IMR-90 (cell line): Measurements from ENCODE around the gene TNK1. TPM values are rescaled to one million over a fixed set of nuclear protein-coding genes. Genes with fewer than 3 reads are reported as not detected.

Experiments
- ATAC-seq: fragments of 200-7000 bp; cut with Tn5 transposase; 2 replicates; pipeline ENCODE4 v1.9.1; 2020; ENCODE audit warnings: low read depth, mild to moderate bottlenecking, moderate library complexity
- BruUV-seq: library from RNA; stranded (reverse); fragments of 400-500 nt; replicated peaks from 2 replicates; lab custom pipeline; 2021; lab: Mats Ljungman, UMichigan
- CTCF ChIA-PET: fragments of 300-600 bp; formaldehyde crosslinking; extraction: SDS; loops from one replicate; lab custom pipeline; 2021; ENCODE audit warnings: antibody characterized with exemption; lab: Yijun Ruan, JAX
- POLR2A ChIA-PET: fragments of 300-600 bp; sonication (Branson Sonifier 250); formaldehyde crosslinking; loops from one replicate; lab custom pipeline; 2022; ENCODE audit warnings: antibody characterized with exemption; ENCODE audit not compliant: unreplicated experiment; lab: Charles Lee
- DNase-seq: peaks from one replicate; pipeline ENCODE4 v3.0.0; 2013
- H2AFZ ChIP-seq: replicated peaks from 2 replicates; pipeline ENCODE3; 2013; ENCODE audit warnings: low read length, mild to moderate bottlenecking; ENCODE audit not compliant: poor library complexity
- H2AK5ac ChIP-seq: 2 replicates; pipeline ENCODE4 v1.6.1; 2013; ENCODE audit warnings: low read depth, low read length, inconsistent platforms
- H2AK9ac ChIP-seq: replicated peaks from 2 replicates; pipeline ENCODE3; 2013; ENCODE audit warnings: mild to moderate bottlenecking, low read depth, low read length, moderate library complexity; ENCODE audit not compliant: poor library complexity
- H2BK120ac ChIP-seq: 2 replicates; pipeline ENCODE4 v1.6.1; 2013; ENCODE audit warnings: low read depth, low read length, inconsistent platforms
- H2BK15ac ChIP-seq: 3 replicates; pipeline ENCODE4 v1.6.1; 2013; ENCODE audit warnings: low read depth, low read length, inconsistent platforms
- H2BK20ac ChIP-seq: 2 replicates; pipeline ENCODE4 v1.6.1; 2013; ENCODE audit warnings: low read depth, mild to moderate bottlenecking, inconsistent platforms, low read length, moderate library complexity
- H2BK5ac ChIP-seq: 2 replicates; pipeline ENCODE4 v1.6.1; 2013; ENCODE audit warnings: mild to moderate bottlenecking, low read depth, low read length, inconsistent platforms; ENCODE audit not compliant: poor library complexity, severe bottlenecking
- H3K14ac ChIP-seq: replicated peaks from 2 replicates; pipeline ENCODE4 v1.6.1; 2013; ENCODE audit warnings: low read depth, low read length, inconsistent platforms
- H3K18ac ChIP-seq: 2 replicates; pipeline ENCODE4 v1.6.1; 2013; ENCODE audit warnings: low read depth, low read length, control low read depth
- H3K23ac ChIP-seq: 2 replicates; pipeline ENCODE4 v1.6.1; 2013; ENCODE audit warnings: low read depth, low read length, inconsistent platforms
- H3K27ac ChIP-seq: 2 replicates; pipeline ENCODE4 v1.5.1; 2013; ENCODE audit warnings: mild to moderate bottlenecking, control low read depth, low read length; ENCODE audit not compliant: insufficient read depth
- H3K27me3 ChIP-seq: 2 replicates; pipeline ENCODE4 v1.6.1; 2013; ENCODE audit warnings: low read length; ENCODE audit not compliant: control insufficient read depth, insufficient read depth
- H3K36me3 ChIP-seq: 2 replicates; pipeline ENCODE4 v1.6.1; 2013; ENCODE audit warnings: low read length, mixed read lengths; ENCODE audit not compliant: control insufficient read depth, insufficient read depth
- H3K4ac ChIP-seq: 2 replicates; pipeline ENCODE4 v1.6.1; 2013; ENCODE audit warnings: low read depth, low read length, inconsistent platforms
- H3K4me1 ChIP-seq: 2 replicates; pipeline ENCODE4 v1.6.1; 2013; ENCODE audit warnings: low read length, mixed read lengths; ENCODE audit not compliant: control insufficient read depth, insufficient read depth
- H3K4me2 ChIP-seq: 2 replicates; pipeline ENCODE4 v1.6.1; 2013; ENCODE audit warnings: low read depth, mild to moderate bottlenecking, control low read depth, low read length, moderate library complexity
- H3K4me3 ChIP-seq: 2 replicates; pipeline ENCODE4 v1.5.1; 2013; ENCODE audit warnings: low read depth, mild to moderate bottlenecking, control low read depth, low read length, moderate library complexity; ENCODE audit not compliant: insufficient read depth
- H3K56ac ChIP-seq: 2 replicates; pipeline ENCODE4 v1.6.1; 2013; ENCODE audit warnings: low read length, inconsistent platforms; ENCODE audit not compliant: insufficient read depth; ENCODE audit errors: extremely low read depth
- H3K79me1 ChIP-seq, 2 experiments: 2 replicates each; pipeline ENCODE4 v1.6.1; 2013; ENCODE audit warnings: low read length in 2 of 2, inconsistent platforms in 1 of 2, low read depth in 1 of 2
- H3K9ac ChIP-seq: 2 replicates; pipeline ENCODE4 v1.6.1; 2013; ENCODE audit warnings: low read depth, low read length, control low read depth
- H3K9me1 ChIP-seq: 2 replicates; pipeline ENCODE4 v1.6.1; 2013; ENCODE audit warnings: low read length, inconsistent platforms; ENCODE audit not compliant: insufficient read depth
- H3K9me3 ChIP-seq: 2 replicates; pipeline ENCODE4 v1.6.1; 2013; ENCODE audit warnings: low read length; ENCODE audit not compliant: control insufficient read depth, insufficient read depth
- H4K20me1 ChIP-seq: 2 replicates; pipeline ENCODE4 v1.6.1; 2013; ENCODE audit warnings: low read length, inconsistent platforms; ENCODE audit not compliant: insufficient read depth
- H4K5ac ChIP-seq: 2 replicates; pipeline ENCODE4 v1.6.1; 2013; ENCODE audit warnings: mild to moderate bottlenecking, low read depth, low read length, control low read depth
- H4K8ac ChIP-seq, 2 experiments: 2 replicates each; pipeline ENCODE4 v1.6.1; 2013; ENCODE audit warnings: low read depth in 2 of 2, low read length in 2 of 2, control low read depth in 1 of 2, inconsistent platforms in 1 of 2
- H4K91ac ChIP-seq: 2 replicates; pipeline ENCODE4 v1.6.1; 2013; ENCODE audit warnings: low read depth, low read length, inconsistent platforms; ENCODE audit not compliant: insufficient read depth
- BHLHE40 ChIP-seq: fragments of 150-350 bp; IDR thresholded peaks from 2 replicates; pipeline ENCODE4 v1.6.1; 2016; ENCODE audit warnings: mild to moderate bottlenecking, low read depth, low read length
- CEBPB ChIP-seq: IDR thresholded peaks from 2 replicates; pipeline ENCODE4 v1.6.1; 2012; ENCODE audit warnings: low read depth, low read length, improper control_type of control experiment
- CHD1 ChIP-seq: IDR thresholded peaks from 2 replicates; pipeline ENCODE4 v1.6.1; 2012; ENCODE audit warnings: low read depth, low read length, improper control_type of control experiment
- FOS ChIP-seq: fragments of 150-350 bp; IDR thresholded peaks from 2 replicates; pipeline ENCODE4 v1.6.1; 2016; ENCODE audit warnings: low read depth, low read length
- MAFK ChIP-seq: IDR thresholded peaks from 2 replicates; pipeline ENCODE4 v1.6.1; 2012; ENCODE audit warnings: low read depth, low read length, improper control_type of control experiment
- MAZ ChIP-seq: IDR thresholded peaks from 2 replicates; pipeline ENCODE4 v1.6.1; 2012; ENCODE audit warnings: low read depth, mild to moderate bottlenecking, low read length, improper control_type of control experiment, moderate library complexity, borderline replicate concordance
- MXI1 ChIP-seq: IDR thresholded peaks from 2 replicates; pipeline ENCODE4 v1.6.1; 2012; ENCODE audit warnings: low read depth, mild to moderate bottlenecking, low read length, moderate library complexity, borderline replicate concordance
- NFE2L2 ChIP-seq: fragments of 150-350 bp; IDR thresholded peaks from 2 replicates; pipeline ENCODE4 v1.6.1; 2016; ENCODE audit warnings: low read depth, mild to moderate bottlenecking, low read length
- POLR2A ChIP-seq: IDR thresholded peaks from 2 replicates; pipeline ENCODE4 v1.6.1; 2012; ENCODE audit warnings: mild to moderate bottlenecking, low read depth, low read length
- RAD21 ChIP-seq: IDR thresholded peaks from 2 replicates; pipeline ENCODE4 v1.6.1; 2012; ENCODE audit warnings: low read length, improper control_type of control experiment
- RCOR1 ChIP-seq: IDR thresholded peaks from 2 replicates; pipeline ENCODE4 v1.6.1; 2012; ENCODE audit warnings: mild to moderate bottlenecking, low read length, improper control_type of control experiment; ENCODE audit not compliant: insufficient replicate concordance
- RFX5 ChIP-seq: IDR thresholded peaks from 2 replicates; pipeline ENCODE4 v1.8.0; 2012; ENCODE audit warnings: low read depth, mild to moderate bottlenecking, low read length, moderate library complexity
- SMC3 ChIP-seq: fragments of 150-350 bp; IDR thresholded peaks from 2 replicates; pipeline ENCODE4 v1.6.1; 2016; ENCODE audit warnings: low read depth, mild to moderate bottlenecking, antibody characterized with exemption, low read length, moderate library complexity
- USF2 ChIP-seq: fragments of 150-350 bp; IDR thresholded peaks from 2 replicates; pipeline ENCODE4 v1.6.1; 2017; ENCODE audit warnings: mild to moderate bottlenecking, antibody characterized with exemption, low read length, low read depth
- WGBS, 2 experiments: methylation state at CpG; one replicate each; pipeline versions ENCODE4 v1.1.5 to v1.1.7; 2013; ENCODE audit warnings: missing lambda C conversion rate in 2 of 2; ENCODE audit not compliant: insufficient read length in 1 of 2; ENCODE audit errors: extremely low coverage in 2 of 2; 5-methylcytosine and 5-hydroxymethylcytosine counted together
- dilution Hi-C: fragments of 300-500 bp; cut with HindIII; formaldehyde crosslinking; loops from one replicate; pipeline ENCODE4 v1.14.3; 2018; ENCODE audit warnings: low sequenced_read_pairs; ENCODE audit not compliant: unreplicated experiment
- in situ Hi-C: fragments of 300-500 bp; cut with MboI; formaldehyde crosslinking; loops from 3 replicates; pipeline ENCODE4 v1.14.3; 2019; ENCODE audit warnings: low sequenced_read_pairs, inconsistent platforms, mixed read lengths
- intact Hi-C: fragments of 100-400 bp; cut with micrococcal nuclease; formaldehyde crosslinking; loops from 2 replicates; pipeline ENCODE4 v1.10.0; 2022
- polyA plus RNA-seq, 3 experiments: library from polyadenylated mRNA; depleted of rRNA; stranded (reverse); fragments of >200 nt; gene quantifications; 2 replicates each; pipeline ENCODE4 v1.2.3, GENCODE V29; 2012; ENCODE audit warnings: low replicate concordance in 1 of 3
- total RNA-seq: library from RNA; depleted of rRNA; stranded (reverse); fragments of >200 nt; gene quantifications from 2 replicates; pipeline ENCODE4 v1.2.3, GENCODE V29; 2012
- TF ChIP-seq, protein P1 (sequence below): fragments of 150-350 bp; IDR thresholded peaks from 2 replicates; pipeline ENCODE4 v1.6.1; 2016; ENCODE audit warnings: low read depth, mild to moderate bottlenecking, low read length, moderate library complexity, borderline replicate concordance
- TF ChIP-seq, protein P2 (sequence below): conservative IDR thresholded peaks from 2 replicates; pipeline ENCODE4 v1.5.1; 2012; ENCODE audit warnings: mild to moderate bottlenecking, low read depth, low read length, improper control_type of control experiment

The TNK1 gene
- total and polyA plus RNA-seq, 2 of the 4 experiments (the other 2 are of a cell fraction): 0.44 to 0.54 TPM

GRCh38 chr17:7340179-7340578, 40.7 kb upstream of the TNK1 start:
- no peak overlapping the region for H2BK15ac ChIP-seq
- no peak overlapping the region for H3K56ac ChIP-seq
- no TSS peak for BruUV-seq
- TF ChIP-seq, protein P1, sequence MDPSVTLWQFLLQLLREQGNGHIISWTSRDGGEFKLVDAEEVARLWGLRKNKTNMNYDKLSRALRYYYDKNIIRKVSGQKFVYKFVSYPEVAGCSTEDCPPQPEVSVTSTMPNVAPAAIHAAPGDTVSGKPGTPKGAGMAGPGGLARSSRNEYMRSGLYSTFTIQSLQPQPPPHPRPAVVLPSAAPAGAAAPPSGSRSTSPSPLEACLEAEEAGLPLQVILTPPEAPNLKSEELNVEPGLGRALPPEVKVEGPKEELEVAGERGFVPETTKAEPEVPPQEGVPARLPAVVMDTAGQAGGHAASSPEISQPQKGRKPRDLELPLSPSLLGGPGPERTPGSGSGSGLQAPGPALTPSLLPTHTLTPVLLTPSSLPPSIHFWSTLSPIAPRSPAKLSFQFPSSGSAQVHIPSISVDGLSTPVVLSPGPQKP: no peak
- TF ChIP-seq RCOR1: no peak
- TF ChIP-seq, protein P2, sequence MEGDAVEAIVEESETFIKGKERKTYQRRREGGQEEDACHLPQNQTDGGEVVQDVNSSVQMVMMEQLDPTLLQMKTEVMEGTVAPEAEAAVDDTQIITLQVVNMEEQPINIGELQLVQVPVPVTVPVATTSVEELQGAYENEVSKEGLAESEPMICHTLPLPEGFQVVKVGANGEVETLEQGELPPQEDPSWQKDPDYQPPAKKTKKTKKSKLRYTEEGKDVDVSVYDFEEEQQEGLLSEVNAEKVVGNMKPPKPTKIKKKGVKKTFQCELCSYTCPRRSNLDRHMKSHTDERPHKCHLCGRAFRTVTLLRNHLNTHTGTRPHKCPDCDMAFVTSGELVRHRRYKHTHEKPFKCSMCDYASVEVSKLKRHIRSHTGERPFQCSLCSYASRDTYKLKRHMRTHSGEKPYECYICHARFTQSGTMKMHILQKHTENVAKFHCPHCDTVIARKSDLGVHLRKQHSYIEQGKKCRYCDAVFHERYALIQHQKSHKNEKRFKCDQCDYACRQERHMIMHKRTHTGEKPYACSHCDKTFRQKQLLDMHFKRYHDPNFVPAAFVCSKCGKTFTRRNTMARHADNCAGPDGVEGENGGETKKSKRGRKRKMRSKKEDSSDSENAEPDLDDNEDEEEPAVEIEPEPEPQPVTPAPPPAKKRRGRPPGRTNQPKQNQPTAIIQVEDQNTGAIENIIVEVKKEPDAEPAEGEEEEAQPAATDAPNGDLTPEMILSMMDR: no peak
- TF ChIP-seq RAD21: no peak
- TF ChIP-seq USF2: no peak
- TF ChIP-seq MAFK: no peak
- TF ChIP-seq FOS: no peak
- TF ChIP-seq NFE2L2: no peak
- TF ChIP-seq MAZ: no peak
- no peak for TF ChIP-seq BHLHE40
- no peak for TF ChIP-seq CHD1
- TF ChIP-seq MXI1: no peak
- no peak for TF ChIP-seq SMC3
- TF ChIP-seq RFX5: no peak
- no peak for TF ChIP-seq POLR2A
- TF ChIP-seq CEBPB: no peak
- H3K4ac ChIP-seq: no peak overlapping the region
- H3K4me2 ChIP-seq: no peak overlapping the region
- H3K79me1 ChIP-seq: no peaks in the 10 kb centered on the region
- H2BK120ac ChIP-seq: no peak overlapping the region
- DNase-seq (peak; percentile 16), ATAC-seq (no peak)
- no peaks in the 10 kb centered on the region for H3K9me3 ChIP-seq
- no peak overlapping the region for H4K5ac ChIP-seq
- peaks cover 25% of the 10 kb centered on the region for H3K27me3 ChIP-seq
- no peak overlapping the region for H3K4me3 ChIP-seq
- no peak overlapping the region for H2AK9ac ChIP-seq
- H4K91ac ChIP-seq: no peak overlapping the region
- H3K36me3 ChIP-seq: no peaks in the 10 kb centered on the region
- no peak overlapping the region for H3K9ac ChIP-seq
- no peaks in the 10 kb centered on the region for H4K20me1 ChIP-seq
- in situ Hi-C loops: no loop called here
- no CpG with 5 or more reads among the region's 2 CpGs for WGBS, 2 experiments
- H2BK5ac ChIP-seq: no peak overlapping the region
- no peak overlapping the region for H2BK20ac ChIP-seq
- H4K8ac ChIP-seq: no peak overlapping the region
- H3K23ac ChIP-seq: no peak overlapping the region
- no peaks in the 10 kb centered on the region for H3K9me1 ChIP-seq
- no peak overlapping the region for H3K18ac ChIP-seq
- H3K14ac ChIP-seq: no peak overlapping the region
- H2AFZ ChIP-seq: no peak overlapping the region
- no peak overlapping the region for H3K27ac ChIP-seq
- no peaks in the 10 kb centered on the region for H3K4me1 ChIP-seq
- intact Hi-C loops: no loop called here
- ChIA-PET CTCF (interaction anchor here (0.6 kb wide), 1 partner anchor 9 kb away, joined by 3 read pairs; no protein-coding TSS in a partner anchor), POLR2A (no interaction called here)
- dilution Hi-C loops: no loop called here
- no peak overlapping the region for H2AK5ac ChIP-seq
